Measurements from ENCODE around the gene DSE.

DNA sequence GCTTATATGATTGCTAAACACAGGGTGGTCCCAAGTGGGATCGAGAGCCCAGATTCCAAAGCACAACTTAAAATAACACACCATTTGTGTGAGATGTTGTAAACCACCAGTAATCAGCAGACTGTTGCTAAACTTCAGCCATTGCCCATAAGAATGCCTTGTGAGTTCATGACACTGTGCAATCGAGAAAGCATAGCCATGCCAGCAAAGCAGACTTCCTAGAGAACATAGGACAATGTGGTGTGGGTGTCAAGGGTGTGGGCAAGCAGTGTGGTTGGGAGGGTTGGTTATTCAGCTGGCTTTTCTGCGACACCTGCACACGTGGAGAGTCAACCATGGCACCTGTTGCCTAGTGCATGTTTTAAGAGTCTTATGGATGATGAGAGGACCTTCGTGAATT lies 74.4 kb downstream of the DSE start:
- TF ChIP-seq EP300 (conservative IDR thresholded peaks at IDR 0.05; ENCODE audit: poor library complexity, severe bottlenecking): no peak
- no peak for TF ChIP-seq POLR2AphosphoS5 (IDR thresholded peaks at IDR 0.05)

All from neural cell (in vitro differentiated cells).